ENCODE results near the gene PDSS2.

- no peak for TF ChIP-seq CTCF (IDR thresholded peaks at IDR 0.05; ENCODE audit: poor library complexity, severe bottlenecking)
- no peak for TF ChIP-seq SMC3 (conservative IDR thresholded peaks at IDR 0.05; ENCODE audit: poor library complexity)
- no peak for TF ChIP-seq MXI1 (conservative IDR thresholded peaks at IDR 0.05; ENCODE audit: poor library complexity, severe bottlenecking)
- no peak for TF ChIP-seq EZH2 (IDR thresholded peaks at IDR 0.05; ENCODE audit: borderline replicate concordance, insufficient read depth, low read length, poor library complexity, severe bottlenecking)
- TF ChIP-seq EP300 (conservative IDR thresholded peaks at IDR 0.05; ENCODE audit: poor library complexity, severe bottlenecking): no peak
These were observed 14.3 kb upstream of the PDSS2 start for GRCh38 chr6:107473660-107474059.
